Mucosa of descending colon (tissue), 3 donors: ENCODE data around the gene KDM8. TPM values are rescaled to one million over a fixed set of nuclear protein-coding genes. Genes with fewer than 3 reads are reported as not detected.

ENCODE experiments used
- ATAC-seq: fragments of 200-7000 bp; cut with Tn5 transposase; one replicate; pipeline ENCODE4 v1.9.1; 2020; ENCODE audit warnings: mild to moderate bottlenecking, moderate library complexity
- DNase-seq, 3 donors: peaks; one replicate each; pipeline ENCODE4 v3.0.0-alpha.2; 2020
- H3K36me3 ChIP-seq: fragments of 200-600 bp; one replicate; pipeline ENCODE4 v1.8.0; 2021; ENCODE audit warnings: low read depth, mild to moderate bottlenecking
- H3K4me1 ChIP-seq: fragments of 200-600 bp; one replicate; pipeline ENCODE4 v1.8.0; 2021; ENCODE audit warnings: low read depth, mild to moderate bottlenecking
- H3K4me3 ChIP-seq: fragments of 200-600 bp; one replicate; pipeline ENCODE4 v1.8.0; 2021; ENCODE audit warnings: mild to moderate bottlenecking
- H3K9me3 ChIP-seq: fragments of 200-600 bp; one replicate; pipeline ENCODE4 v1.8.0; 2021; ENCODE audit warnings: mild to moderate bottlenecking
- intact Hi-C, 2 donors: fragments of 100-400 bp; cut with DNase I in 1 of 2; cut with micrococcal nuclease in 1 of 2; formaldehyde crosslinking; loops; one replicate each; pipeline versions ENCODE4 v1.11.0 to v1.11.1; 2022; cut with DNase I, micrococcal nuclease
- total RNA-seq, 3 donors: library from RNA; stranded (reverse); fragmentation: NEBNext Ultra II Directional in 2 of 3; extraction: Animal tissue kit (Norgen Biotek cat#: 25700) in 2 of 3; gene quantifications; one replicate each; pipeline versions ENCODE4 v1.2.1 to v1.2.4, GENCODE V29; 2021 to 2023
- TF ChIP-seq, protein P1 (sequence below): fragments of 200-600 bp; IDR thresholded peaks from one replicate; pipeline ENCODE4 v1.8.0; 2022; ENCODE audit warnings: antibody characterized with exemption, mild to moderate bottlenecking
- donor health status: DM: no; HTN: no; CAD: no; lungs with moderate emphysema.
- donor health status: DM: no; HTN: no; CAD: no.
- donor health status: DM: no; HTN: yes; CAD: no.

KDM8 gene
- total RNA-seq, 3 donors from 2014 or later: 8.7 to 12.9 (median 8.9) TPM

DNA sequence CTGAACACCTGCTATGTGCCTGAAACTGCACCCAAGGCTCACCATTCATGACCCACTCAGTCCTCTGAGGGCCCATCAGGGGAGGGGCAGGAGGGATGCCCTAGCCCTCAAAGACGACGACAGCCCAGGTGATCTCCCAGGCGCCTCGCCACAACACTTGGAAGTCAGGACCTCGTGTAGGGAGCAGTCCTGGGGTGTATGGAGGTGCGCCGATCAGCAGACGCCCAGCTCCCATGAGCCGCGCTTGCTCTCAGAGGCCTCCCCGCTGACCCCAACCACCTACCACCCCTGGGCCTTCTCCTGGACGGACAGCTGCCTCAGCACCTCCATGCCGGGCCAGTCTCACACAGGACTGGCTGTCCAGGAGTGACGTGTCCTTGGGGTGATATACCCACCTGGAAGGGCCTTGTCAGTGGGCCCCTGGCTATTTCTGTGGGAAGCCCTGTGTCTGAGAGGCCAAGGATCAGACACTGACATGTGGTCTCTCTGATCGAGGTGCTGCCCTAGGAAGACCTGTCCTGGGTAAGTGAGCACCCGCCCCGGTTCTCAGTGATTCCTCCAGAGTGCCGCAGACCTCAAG is 26.7 kb downstream of the KDM8 start:
- ATAC-seq: no peak
- Histone ChIP-seq H3K36me3 (no peaks in the 10 kb centered on the region), H3K9me3 (no peaks in the 10 kb centered on the region), H3K4me3 (no peak overlapping the region), H3K4me1 (peaks cover 73% of the 10 kb centered on the region)
- TF ChIP-seq, protein P1, sequence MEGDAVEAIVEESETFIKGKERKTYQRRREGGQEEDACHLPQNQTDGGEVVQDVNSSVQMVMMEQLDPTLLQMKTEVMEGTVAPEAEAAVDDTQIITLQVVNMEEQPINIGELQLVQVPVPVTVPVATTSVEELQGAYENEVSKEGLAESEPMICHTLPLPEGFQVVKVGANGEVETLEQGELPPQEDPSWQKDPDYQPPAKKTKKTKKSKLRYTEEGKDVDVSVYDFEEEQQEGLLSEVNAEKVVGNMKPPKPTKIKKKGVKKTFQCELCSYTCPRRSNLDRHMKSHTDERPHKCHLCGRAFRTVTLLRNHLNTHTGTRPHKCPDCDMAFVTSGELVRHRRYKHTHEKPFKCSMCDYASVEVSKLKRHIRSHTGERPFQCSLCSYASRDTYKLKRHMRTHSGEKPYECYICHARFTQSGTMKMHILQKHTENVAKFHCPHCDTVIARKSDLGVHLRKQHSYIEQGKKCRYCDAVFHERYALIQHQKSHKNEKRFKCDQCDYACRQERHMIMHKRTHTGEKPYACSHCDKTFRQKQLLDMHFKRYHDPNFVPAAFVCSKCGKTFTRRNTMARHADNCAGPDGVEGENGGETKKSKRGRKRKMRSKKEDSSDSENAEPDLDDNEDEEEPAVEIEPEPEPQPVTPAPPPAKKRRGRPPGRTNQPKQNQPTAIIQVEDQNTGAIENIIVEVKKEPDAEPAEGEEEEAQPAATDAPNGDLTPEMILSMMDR: no peak
- DNase-seq: peak in 2 of 3 donors; percentile 42 to 62
- intact Hi-C loops: loop anchor here in 1 of 2 donors (5.0 to 10.0 kb wide), 2 partner anchors 85 to 137 kb away; partner anchors contain the start of gene IL4R

DNA sequence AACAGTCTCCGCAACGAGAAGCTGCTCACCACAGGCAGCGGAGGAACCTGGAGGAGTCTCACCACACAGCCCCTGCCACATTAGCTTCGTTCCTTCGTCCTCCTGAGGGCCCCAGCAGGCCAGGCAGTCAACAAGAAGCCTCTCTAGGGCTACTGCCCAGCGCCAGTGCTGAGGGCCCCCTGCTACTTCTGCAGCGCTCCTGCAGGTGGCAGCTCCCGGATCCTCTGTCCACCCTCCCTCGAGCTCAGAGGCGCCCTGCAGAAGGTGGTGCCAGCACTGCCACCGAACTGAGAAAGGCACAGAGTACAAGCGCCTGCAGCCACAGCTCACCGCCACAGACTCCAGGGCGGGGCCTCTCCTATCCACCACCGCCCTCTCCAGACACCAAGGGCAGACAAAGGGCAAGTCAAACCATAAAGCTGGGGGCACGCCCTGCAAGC is 27.3 kb downstream of the KDM8 start:
- ATAC-seq (peak; percentile 76), DNase-seq (peak; percentile 91 to 92 (median 91))
- intact Hi-C loops: loop anchor here in 1 of 2 donors (5.0 to 10.0 kb wide), 2 partner anchors 84 to 137 kb away; partner anchors contain the start of gene IL4R
- Histone ChIP-seq H3K9me3 (no peaks in the 10 kb centered on the region), H3K4me1 (peaks cover 74% of the 10 kb centered on the region), H3K4me3 (no peak overlapping the region), H3K36me3 (no peaks in the 10 kb centered on the region)
- TF ChIP-seq, protein P1: peak; percentile 23

DNA sequence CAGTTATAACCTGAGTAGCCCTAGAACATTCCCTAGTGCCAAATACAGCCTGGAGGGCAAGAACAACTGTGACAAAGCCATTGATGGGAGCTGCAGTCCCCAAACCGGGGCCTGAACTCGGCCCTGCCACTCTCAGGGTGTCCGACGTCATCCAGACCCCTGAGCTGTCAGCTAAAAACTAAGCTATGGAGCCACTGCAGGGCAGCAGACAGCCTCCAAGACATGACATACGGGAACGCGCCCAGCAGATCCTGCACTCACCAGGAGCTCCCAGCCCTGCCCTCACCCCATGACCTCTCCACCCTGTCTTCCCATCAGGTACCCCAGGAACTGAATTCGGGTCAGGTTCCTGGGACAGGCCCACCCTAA is 28.4 kb downstream of the KDM8 start:
- intact Hi-C loops: loop anchor here in 1 of 2 donors (5.0 to 10.0 kb wide), 2 partner anchors 83 to 136 kb away; partner anchors contain the start of gene IL4R
- no peaks in the 10 kb centered on the region for H3K36me3 ChIP-seq

DNA sequence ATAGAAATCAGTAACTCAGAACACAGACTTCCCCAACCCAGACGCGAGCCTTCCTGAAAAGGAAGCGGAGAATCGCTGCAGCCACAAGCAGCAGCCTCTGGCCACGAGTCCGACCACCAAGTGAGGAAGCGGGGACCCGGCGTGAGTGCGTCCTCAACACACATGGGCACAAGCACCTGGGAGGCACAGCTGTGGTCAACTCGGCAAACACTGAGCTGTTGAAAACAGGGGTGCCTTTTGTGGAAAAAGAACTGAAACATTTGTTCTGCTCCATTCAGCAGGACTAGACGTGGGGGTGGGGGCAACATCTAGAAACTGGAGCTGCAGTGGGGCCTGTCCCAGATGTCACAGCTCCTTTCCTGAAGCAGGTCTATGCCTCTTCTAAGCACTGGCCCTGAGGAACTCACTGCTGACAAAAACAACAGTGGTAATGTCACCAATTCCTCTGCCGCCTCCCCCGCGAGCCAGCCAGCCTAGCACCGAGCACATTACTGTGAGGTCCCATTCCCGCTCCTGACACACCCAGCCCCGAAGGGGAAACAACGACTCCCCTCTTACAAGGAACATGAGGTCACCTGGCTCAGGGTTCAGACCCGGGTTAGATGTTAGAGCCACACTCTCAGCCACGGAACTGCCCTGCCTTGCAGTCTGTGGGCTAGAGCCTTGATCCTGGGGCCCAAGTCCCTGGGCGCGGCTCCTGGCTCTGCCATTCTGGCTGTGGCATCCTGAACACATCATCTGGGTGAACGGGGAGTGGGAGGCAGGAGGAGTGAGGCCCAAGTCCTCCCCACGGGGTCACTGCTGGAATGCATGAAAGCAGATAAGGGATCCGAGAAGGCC is 29.0 kb downstream of the KDM8 start:
- Histone ChIP-seq H3K4me3 (no peak overlapping the region), H3K9me3 (no peaks in the 10 kb centered on the region), H3K4me1 (peaks cover 69% of the 10 kb centered on the region), H3K36me3 (no peaks in the 10 kb centered on the region)
- ATAC-seq (peak; percentile 4), DNase-seq (peak in 2 of 3 donors; percentile 77)
- intact Hi-C loops: loop anchor here in 1 of 2 donors (5.0 to 10.0 kb wide), 2 partner anchors 83 to 135 kb away; partner anchors contain the start of gene IL4R
- TF ChIP-seq, protein P1: no peak

More for the DNA sequence above, 28.4 kb downstream of the KDM8 start:
- no peak for ATAC-seq
- TF ChIP-seq, protein P1: no peak
- Histone ChIP-seq H3K4me3 (no peak overlapping the region), H3K9me3 (no peaks in the 10 kb centered on the region), H3K4me1 (peaks cover 73% of the 10 kb centered on the region)
- DNase-seq: no peak

DNA sequence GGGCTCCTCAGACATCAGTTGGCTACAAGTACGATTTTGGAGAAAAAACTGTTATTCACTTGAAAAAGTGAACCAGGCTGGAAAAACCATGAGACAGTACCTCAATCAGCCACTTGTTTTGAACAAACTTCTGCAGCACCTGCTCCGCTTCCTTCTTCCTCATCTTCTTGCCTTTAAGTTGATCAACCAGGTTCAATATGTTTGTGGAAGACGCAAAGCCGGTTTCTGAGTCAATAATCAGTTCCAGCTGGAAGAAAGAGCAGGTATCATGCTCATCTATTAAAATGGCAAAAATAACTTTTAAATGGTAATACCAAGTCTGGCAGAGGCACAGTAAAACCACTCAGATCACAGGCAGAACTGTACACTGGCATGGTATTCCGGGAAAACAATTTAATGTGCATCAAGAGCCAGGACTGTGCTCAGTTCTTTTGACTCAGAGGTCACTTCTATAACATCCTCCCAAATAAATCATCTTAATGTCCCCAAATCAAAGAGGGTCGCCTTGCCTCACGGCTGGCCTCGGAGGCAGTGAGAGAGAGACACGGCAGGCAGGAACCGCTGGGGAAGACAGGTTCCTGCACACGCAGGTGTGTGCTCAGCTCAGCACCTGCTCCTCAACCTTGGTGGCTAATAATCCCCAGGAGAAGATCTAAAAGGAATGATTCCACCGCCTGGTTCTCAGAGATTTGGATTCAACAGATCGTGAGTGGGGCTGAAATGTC is 29.7 kb downstream of the KDM8 start:
- TF ChIP-seq, protein P1: no peak
- peak in 1 of 3 donors; percentile 18 for DNase-seq
- no peak for ATAC-seq
- Histone ChIP-seq H3K4me3 (no peak overlapping the region), H3K4me1 (peaks cover 76% of the 10 kb centered on the region), H3K36me3 (no peaks in the 10 kb centered on the region), H3K9me3 (no peaks in the 10 kb centered on the region)
- intact Hi-C loops: loop anchor here in 1 of 2 donors (5.0 to 10.0 kb wide), 2 partner anchors 82 to 134 kb away; partner anchors contain the start of gene IL4R
